LoVo (cell line): ENCODE data around the gene VTI1A.

Source experiments
- DNase-seq: peaks from one replicate; pipeline ENCODE4 v3.0.0-alpha.2; 2016; ENCODE audit warnings: low spot score

The VTI1A gene

DNA sequence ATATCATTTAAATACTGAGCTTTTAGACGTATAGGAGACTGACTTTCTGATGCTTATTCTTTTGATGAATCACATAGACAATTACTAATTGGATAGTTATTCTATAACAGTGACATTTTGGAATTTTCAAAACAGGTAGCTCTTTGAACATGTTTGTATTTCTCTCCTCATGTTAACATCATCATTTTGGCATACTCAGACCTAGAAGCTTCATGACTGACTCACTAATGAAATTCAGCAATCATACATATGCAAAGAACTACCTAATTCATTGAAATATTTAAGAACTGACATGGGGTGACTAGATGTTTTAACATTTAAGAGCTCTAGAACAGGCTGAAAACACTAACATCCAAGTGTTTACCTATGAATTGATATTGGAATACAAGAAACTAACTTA lies 192.3 kb downstream of the VTI1A start:
- no peak for DNase-seq

- DNase-seq: no peak
Measured at GRCh38 chr10:112640638-112641037, 193.6 kb downstream of the VTI1A start.

GRCh38 chr10:112643600-112644264 lies 196.7 kb downstream of the VTI1A start:
- no peak for DNase-seq

DNA sequence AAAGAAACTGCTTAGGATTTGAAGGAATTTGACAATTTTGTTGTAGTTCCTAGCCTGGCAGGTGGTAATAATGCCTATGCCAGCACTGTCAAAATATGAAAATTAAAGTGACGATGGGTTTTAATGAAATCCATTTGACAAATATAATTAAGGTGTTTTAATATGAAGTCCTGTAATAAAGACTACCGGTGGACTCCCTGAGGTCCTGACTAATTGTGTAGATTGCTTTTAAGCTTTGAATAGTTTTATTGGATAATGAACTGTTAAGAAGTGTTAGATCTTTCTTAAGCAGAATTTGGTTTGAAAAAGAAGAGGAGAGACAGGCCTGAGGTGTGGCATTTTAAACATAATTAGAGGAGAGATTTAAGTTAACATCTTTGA lies 197.2 kb downstream of the VTI1A start:
- no peak for DNase-seq

- no peak for DNase-seq
Measured at GRCh38 chr10:112649006-112649821, 202.2 kb downstream of the VTI1A start.

- no peak for DNase-seq
Measured at GRCh38 chr10:112649822-112650152, 202.8 kb downstream of the VTI1A start.

GRCh38 chr10:112650588-112651030 lies 203.6 kb downstream of the VTI1A start:
- no peak for DNase-seq

- DNase-seq: no peak
Measured at GRCh38 chr10:112653215-112653614, 206.2 kb downstream of the VTI1A start.

DNA sequence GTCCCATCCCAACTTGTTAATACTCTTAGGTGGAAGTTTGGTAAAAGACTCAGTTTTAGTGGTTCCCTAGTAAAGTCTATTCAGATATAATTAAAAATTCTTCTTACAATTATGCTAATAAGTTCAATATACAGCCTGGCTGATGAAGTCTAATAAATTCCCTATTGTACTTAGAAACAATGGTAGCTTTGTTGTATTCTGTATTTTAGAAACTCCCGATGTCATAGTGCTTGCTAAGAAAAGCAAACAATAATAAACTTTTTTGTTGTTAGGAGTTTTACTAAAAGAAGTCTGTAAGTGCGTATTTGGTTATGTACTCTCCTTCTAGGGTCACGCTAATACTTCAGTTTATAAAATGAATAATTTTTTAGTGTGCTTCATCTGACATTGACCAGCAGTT lies 206.8 kb downstream of the VTI1A start:
- DNase-seq: no peak

GRCh38 chr10:112654794-112655193 lies 207.8 kb downstream of the VTI1A start:
- DNase-seq: no peak

GRCh38 chr10:112655722-112656121 lies 208.7 kb downstream of the VTI1A start:
- no peak for DNase-seq

GRCh38 chr10:112658465-112658864 lies 211.4 kb downstream of the VTI1A start:
- DNase-seq: no peak

GRCh38 chr10:112658900-112659638 lies 212.1 kb downstream of the VTI1A start:
- DNase-seq: no peak

- no peak for DNase-seq
Measured at GRCh38 chr10:112663234-112664125, 216.5 kb downstream of the VTI1A start.

DNA sequence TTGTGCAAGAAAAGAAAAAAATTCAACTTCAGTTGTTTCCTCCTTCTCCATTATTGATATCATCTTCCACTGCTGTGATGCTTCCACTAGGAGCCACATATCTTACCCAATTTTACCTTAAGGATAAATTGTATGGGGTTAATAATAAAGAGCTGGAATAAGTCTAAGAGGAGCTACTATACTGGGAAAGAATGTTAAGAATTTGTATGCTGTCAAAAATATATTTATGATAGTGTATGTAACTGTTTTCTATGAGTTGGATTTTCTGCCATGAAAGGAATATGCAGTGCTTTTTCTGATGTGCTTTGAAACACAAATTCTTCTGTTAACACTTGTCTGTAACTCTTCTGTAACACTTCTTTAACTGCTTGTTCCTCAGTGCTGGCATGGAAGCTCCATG lies 219.1 kb downstream of the VTI1A start:
- no peak for DNase-seq

DNA sequence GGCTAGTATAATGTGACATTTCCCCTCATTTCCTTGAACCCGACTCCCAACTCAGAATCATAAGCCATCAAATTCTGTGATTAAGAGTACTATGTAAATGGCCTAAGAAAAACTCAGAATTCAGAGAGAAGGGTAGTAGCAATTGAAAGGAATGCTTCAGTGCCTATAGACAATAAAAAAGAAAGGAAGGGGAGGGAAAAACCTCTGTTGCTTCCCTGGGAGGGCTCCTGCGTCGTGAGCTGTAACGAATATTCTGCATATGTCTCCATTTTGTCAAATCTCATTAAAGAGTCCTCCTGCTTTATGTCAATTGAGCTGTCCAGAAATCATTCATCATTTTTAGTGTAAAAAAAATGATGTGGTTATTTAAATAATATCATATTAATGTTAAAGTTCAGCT lies 223.0 kb downstream of the VTI1A start:
- DNase-seq: no peak

GRCh38 chr10:112671743-112672142 lies 224.7 kb downstream of the VTI1A start:
- DNase-seq: no peak

- no peak for DNase-seq
Measured at GRCh38 chr10:112672706-112673105, 225.7 kb downstream of the VTI1A start.

- DNase-seq: no peak
Measured at GRCh38 chr10:112675560-112676083, 228.6 kb downstream of the VTI1A start.

DNA sequence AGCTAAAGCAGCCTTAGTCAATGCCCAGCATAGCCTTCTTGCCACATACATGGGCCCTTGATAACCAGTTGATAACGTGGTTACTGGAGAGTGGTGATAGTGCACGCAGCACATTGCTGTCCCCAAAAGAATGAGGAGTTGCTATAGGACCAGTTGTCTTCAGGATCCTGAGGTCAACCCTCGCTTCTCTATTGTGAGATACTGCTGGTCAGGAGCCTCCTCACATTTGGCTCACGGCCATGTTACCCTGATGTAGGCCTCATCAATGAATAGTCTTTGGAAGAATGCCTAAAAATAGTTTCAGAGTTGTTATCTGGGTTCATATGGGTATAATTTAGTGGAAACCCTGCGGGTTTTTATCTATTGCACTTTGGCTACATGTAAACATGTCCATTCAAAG lies 230.7 kb downstream of the VTI1A start:
- no peak for DNase-seq

DNA sequence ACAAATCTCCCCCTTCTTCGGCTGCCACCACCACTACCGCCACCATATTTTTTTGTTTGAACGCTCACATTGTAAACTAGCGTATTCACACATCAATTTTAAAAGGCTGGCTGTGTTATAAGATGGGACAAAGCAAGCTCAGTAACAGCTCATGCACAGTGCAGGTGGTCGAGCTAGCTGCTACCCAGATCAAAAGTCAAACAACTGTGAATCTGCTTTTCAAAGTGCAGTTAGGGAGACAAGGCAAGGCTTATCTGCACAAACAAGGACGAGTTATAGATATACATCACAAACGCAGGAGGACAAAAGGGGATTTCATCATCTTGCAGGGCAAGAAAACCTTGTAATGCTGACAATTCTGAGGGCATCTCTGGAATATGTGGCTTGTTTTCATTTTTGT lies 231.6 kb downstream of the VTI1A start:
- no peak for DNase-seq

GRCh38 chr10:112678987-112679386 lies 232.0 kb downstream of the VTI1A start:
- no peak for DNase-seq
